ENCODE results near the gene ZBTB18.
"Not testable (repeated sequence)": the region's sequence is repeated elsewhere in the genome, so short reads cannot be mapped to it uniquely, and the experiment has no call there.

ZBTB18 gene

DNA sequence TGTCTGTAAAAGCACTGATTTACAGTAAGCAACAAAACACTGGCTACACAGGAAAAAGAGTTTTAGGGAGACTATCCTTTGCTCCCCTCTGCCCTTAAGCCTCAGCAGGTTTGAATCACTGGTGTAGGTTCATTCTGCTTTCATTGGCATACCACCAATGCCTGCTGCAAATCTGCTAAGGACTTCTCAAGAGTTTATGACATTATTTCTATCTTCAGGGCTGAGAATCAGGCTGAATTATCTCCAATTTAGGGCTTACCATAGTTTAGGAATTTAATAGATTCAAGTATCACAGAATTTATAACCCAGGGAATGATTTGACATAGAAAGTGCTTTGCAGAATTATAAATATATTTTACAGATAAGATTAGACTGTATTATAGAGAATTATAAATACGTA is 6.7 kb upstream of the ZBTB18 start:
- peaks cover 8% of the 10 kb centered on the region for H3K4me1 ChIP-seq (ENCODE audit: insufficient read depth, low read length, severe bottlenecking)
- H3F3A ChIP-seq (ENCODE audit: insufficient read depth, low read length), result no peaks in the 10 kb centered on the region
- TF ChIP-seq EZH2 (IDR thresholded peaks at IDR 0.05; ENCODE audit: borderline replicate concordance, low read length), result no peak
- TF ChIP-seq, protein P1, sequence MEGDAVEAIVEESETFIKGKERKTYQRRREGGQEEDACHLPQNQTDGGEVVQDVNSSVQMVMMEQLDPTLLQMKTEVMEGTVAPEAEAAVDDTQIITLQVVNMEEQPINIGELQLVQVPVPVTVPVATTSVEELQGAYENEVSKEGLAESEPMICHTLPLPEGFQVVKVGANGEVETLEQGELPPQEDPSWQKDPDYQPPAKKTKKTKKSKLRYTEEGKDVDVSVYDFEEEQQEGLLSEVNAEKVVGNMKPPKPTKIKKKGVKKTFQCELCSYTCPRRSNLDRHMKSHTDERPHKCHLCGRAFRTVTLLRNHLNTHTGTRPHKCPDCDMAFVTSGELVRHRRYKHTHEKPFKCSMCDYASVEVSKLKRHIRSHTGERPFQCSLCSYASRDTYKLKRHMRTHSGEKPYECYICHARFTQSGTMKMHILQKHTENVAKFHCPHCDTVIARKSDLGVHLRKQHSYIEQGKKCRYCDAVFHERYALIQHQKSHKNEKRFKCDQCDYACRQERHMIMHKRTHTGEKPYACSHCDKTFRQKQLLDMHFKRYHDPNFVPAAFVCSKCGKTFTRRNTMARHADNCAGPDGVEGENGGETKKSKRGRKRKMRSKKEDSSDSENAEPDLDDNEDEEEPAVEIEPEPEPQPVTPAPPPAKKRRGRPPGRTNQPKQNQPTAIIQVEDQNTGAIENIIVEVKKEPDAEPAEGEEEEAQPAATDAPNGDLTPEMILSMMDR (IDR thresholded peaks at IDR 0.05; ENCODE audit: low read length), result no peak
- no peak overlapping the region for H3K4me2 ChIP-seq (ENCODE audit: low read length)
- no peaks in the 10 kb centered on the region for H4K20me1 ChIP-seq (ENCODE audit: insufficient read depth, low read length)
- no peak overlapping the region for H3K9ac ChIP-seq (ENCODE audit: low read length)
- H3K79me2 ChIP-seq (ENCODE audit: insufficient read depth, low read length), result no peaks in the 10 kb centered on the region
- H3K36me3 ChIP-seq (ENCODE audit: insufficient read depth, low read length), result no peaks in the 10 kb centered on the region
- no peak overlapping the region for H2AFZ ChIP-seq (ENCODE audit: low read length)
- no peak overlapping the region for H3K4me3 ChIP-seq (ENCODE audit: low read depth, low read length, poor library complexity, severe bottlenecking)
- no peaks in the 10 kb centered on the region for H3K9me2 ChIP-seq (ENCODE audit: low read depth, low read length)
- H3K27ac ChIP-seq (ENCODE audit: low read depth, low read length, poor library complexity, severe bottlenecking), result no peak overlapping the region
- no peaks in the 10 kb centered on the region for H3K27me3 ChIP-seq (ENCODE audit: insufficient read depth, low read length)
- H3K9me3 ChIP-seq (ENCODE audit: low read length), result no peaks in the 10 kb centered on the region

DNA sequence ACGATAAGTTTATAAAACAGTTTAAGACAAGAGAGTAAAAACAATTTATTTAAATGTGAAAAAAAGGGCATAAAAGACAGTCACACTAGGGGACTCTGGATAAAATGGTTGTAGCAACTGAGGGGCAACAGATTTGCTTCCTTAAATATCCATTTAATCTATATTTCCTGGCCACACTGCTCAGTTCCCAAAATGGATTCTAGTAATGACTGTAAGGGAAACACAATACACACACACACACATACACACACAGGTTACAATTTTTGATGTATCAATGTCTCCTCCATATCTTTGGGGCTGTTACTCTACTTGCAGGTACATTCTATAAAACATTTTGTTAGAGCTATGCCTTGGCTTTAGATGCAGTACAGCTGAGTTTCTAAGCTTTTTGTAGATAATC is 4.8 kb upstream of the ZBTB18 start:
- not testable (repeated sequence) for H3K9ac ChIP-seq (ENCODE audit: low read length); H3K4me3 ChIP-seq (ENCODE audit: low read depth, low read length, poor library complexity, severe bottlenecking); H3K27me3 ChIP-seq (ENCODE audit: insufficient read depth, low read length); H3K36me3 ChIP-seq (ENCODE audit: insufficient read depth, low read length); H3K27ac ChIP-seq (ENCODE audit: low read depth, low read length, poor library complexity, severe bottlenecking); H2AFZ ChIP-seq (ENCODE audit: low read length); H3F3A ChIP-seq (ENCODE audit: insufficient read depth, low read length); H4K20me1 ChIP-seq (ENCODE audit: insufficient read depth, low read length); H3K9me3 ChIP-seq (ENCODE audit: low read length); H3K9me2 ChIP-seq (ENCODE audit: low read depth, low read length); H3K79me2 ChIP-seq (ENCODE audit: insufficient read depth, low read length); H3K4me2 ChIP-seq (ENCODE audit: low read length)
- peaks cover 27% of the 10 kb centered on the region for H3K4me1 ChIP-seq (ENCODE audit: insufficient read depth, low read length, severe bottlenecking)

DNA sequence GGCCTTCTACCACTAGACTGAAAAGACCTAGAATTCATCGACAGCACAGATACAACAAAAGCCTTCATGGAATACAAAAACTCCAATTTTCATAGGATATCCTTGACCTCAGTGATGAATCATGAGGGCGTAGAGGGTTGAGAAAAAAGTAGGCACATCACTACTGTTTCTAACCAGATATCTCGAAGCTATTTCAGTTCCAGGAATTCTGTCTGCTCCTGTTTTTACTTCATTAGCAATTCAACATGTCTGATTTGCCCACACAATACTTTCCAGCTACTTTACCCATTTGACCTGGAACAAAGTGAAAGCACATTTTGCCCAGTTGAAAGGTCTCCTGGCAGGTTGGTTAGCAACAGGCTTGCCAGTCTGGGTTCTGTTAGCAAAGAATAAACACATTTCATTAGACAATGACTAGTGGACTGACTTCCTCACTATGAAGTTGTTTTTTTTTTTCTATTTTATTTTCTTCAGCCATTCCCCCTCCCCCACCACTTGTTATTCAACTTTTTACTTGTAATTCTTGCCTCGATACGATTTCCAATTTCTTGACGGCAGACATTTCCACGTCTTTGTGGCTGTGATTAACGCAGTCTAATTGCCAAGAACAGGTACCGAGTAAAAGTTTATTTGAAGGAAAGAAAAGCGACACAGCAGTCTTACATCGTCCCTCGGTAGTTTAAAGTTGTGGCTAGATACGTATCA is 4.0 kb upstream of the ZBTB18 start:
- no peak overlapping the region for H3K27ac ChIP-seq (ENCODE audit: low read depth, low read length, poor library complexity, severe bottlenecking)
- TF ChIP-seq, protein P1 (IDR thresholded peaks at IDR 0.05; ENCODE audit: low read length), result no peak
- no peak for TF ChIP-seq EZH2 (IDR thresholded peaks at IDR 0.05; ENCODE audit: borderline replicate concordance, low read length)
- H3K4me2 ChIP-seq (ENCODE audit: low read length), result peak overlapping the region; percentile 73
- peaks cover 5% of the 10 kb centered on the region; the same call in 1 of the 2 replicates for H4K20me1 ChIP-seq (ENCODE audit: insufficient read depth, low read length)
- peak overlapping the region; percentile 79 for H3K9ac ChIP-seq (ENCODE audit: low read length)
- no peaks in the 10 kb centered on the region for H3K9me2 ChIP-seq (ENCODE audit: low read depth, low read length)
- no peaks in the 10 kb centered on the region for H3K79me2 ChIP-seq (ENCODE audit: insufficient read depth, low read length)
- H3K4me3 ChIP-seq (ENCODE audit: low read depth, low read length, poor library complexity, severe bottlenecking), result peak overlapping the region; percentile 77
- no peaks in the 10 kb centered on the region for H3K36me3 ChIP-seq (ENCODE audit: insufficient read depth, low read length)
- H2AFZ ChIP-seq (ENCODE audit: low read length), result no peak overlapping the region; the same call in 1 of the 2 replicates
- peaks cover 31% of the 10 kb centered on the region for H3K4me1 ChIP-seq (ENCODE audit: insufficient read depth, low read length, severe bottlenecking)
- H3K9me3 ChIP-seq (ENCODE audit: low read length), result no peaks in the 10 kb centered on the region
- no peaks in the 10 kb centered on the region for H3K27me3 ChIP-seq (ENCODE audit: insufficient read depth, low read length)
- no peaks in the 10 kb centered on the region for H3F3A ChIP-seq (ENCODE audit: insufficient read depth, low read length)

All from OCI-LY1 (cell line).